ENCODE data around the gene PTPRN2. TPM values are rescaled to one million over a fixed set of nuclear protein-coding genes. Genes with fewer than 3 reads are reported as not detected.

PTPRN2 gene
- total and polyA plus RNA-seq, 4 experiments from 2014 or later: 1.7 to 2.6 (median 1.9) TPM

- Mint-ChIP-seq H3K27ac (peak overlapping the region in 1 of 7 donors; percentile 10), H3K4me3 (no peak overlapping the region), H3K4me1 (peaks cover 9 to 16% (median 10%) of the 10 kb centered on the region in 4 donors), H3K36me3 (no peaks in the 10 kb centered on the region), H3K9me3 (peaks cover 0 to 1% (median 0%) of the 10 kb centered on the region in 8 donors), H3K27me3 (no peaks in the 10 kb centered on the region)
- Histone ChIP-seq H3K9me3 (ENCODE audit: control insufficient read depth in 1 of 2, low read length in 2 of 2) (no peaks in the 10 kb centered on the region), H3K27me3 (ENCODE audit: insufficient read depth, low read length) (no peaks in the 10 kb centered on the region), H3K36me3 (ENCODE audit: insufficient read depth, low read length) (no peaks in the 10 kb centered on the region), H3K4me3 (ENCODE audit: low read length in 2 of 2) (no peak overlapping the region), H3K4me1 (ENCODE audit: insufficient read depth, low read length) (peaks cover 8% of the 10 kb centered on the region), H3K27ac (ENCODE audit: low read depth, low read length) (no peak overlapping the region)
- POLR2A ChIA-PET (ENCODE audit: partially characterized antibody): no interaction called here
- DNase-seq: no peak
- intact Hi-C loops (cut with micrococcal nuclease): no loop called here
- CTCF ChIA-PET (ENCODE audit: partially characterized antibody): no interaction called here
Measured at GRCh38 chr7:157657741-157658740, 929.6 kb downstream of the PTPRN2 start.

GRCh38 chr7:157656195-157656769, 931.3 kb downstream of the PTPRN2 start:
- no peak for DNase-seq
- H3K4me1 Mint-ChIP-seq: peaks cover 9 to 16% (median 10%) of the 10 kb centered on the region in 4 donors
- POLR2A ChIA-PET (ENCODE audit: partially characterized antibody): no interaction called here

DNA sequence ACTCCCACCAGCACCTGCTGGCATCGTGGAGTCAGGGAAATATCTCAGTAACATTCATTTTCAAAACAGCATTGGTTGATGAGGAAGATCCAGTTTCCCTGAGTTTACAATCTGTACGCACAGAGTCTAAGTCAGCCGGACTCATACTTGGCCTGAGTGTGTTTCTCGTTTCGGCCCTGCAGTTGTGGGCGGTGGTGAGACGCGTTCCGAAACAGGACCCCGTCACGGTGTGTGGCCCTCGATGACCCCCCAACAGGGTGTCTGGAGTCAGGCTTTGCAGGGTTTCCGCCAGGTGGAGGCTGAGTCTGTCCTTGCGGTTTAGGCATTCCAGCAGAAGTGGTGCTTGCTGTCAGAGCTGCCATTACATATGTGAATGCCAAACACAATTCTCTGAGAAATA, 933.3 kb downstream of the PTPRN2 start:
- no peaks in the 10 kb centered on the region for H3K27me3 ChIP-seq (ENCODE audit: insufficient read depth, low read length)
- Mint-ChIP-seq H3K9me3 (peaks cover 0 to 4% (median 0%) of the 10 kb centered on the region in 8 donors), H3K4me3 (no peak overlapping the region), H3K4me1 (peaks cover 0 to 5% (median 3%) of the 10 kb centered on the region in 4 donors), H3K27me3 (no peaks in the 10 kb centered on the region), H3K36me3 (no peaks in the 10 kb centered on the region), H3K27ac (no peak overlapping the region)
- no peaks in the 10 kb centered on the region for H3K9me3 ChIP-seq (ENCODE audit: control insufficient read depth in 1 of 2, low read length in 2 of 2)
- ChIA-PET CTCF (ENCODE audit: partially characterized antibody) (no interaction called here), POLR2A (ENCODE audit: partially characterized antibody) (no interaction called here)
- no peaks in the 10 kb centered on the region for H3K36me3 ChIP-seq (ENCODE audit: insufficient read depth, low read length)
- no peak overlapping the region for H3K4me3 ChIP-seq (ENCODE audit: low read length in 2 of 2)
- DNase-seq: no peak
- H3K27ac ChIP-seq (ENCODE audit: low read depth, low read length): no peak overlapping the region
- intact Hi-C loops (cut with micrococcal nuclease): no loop called here
- H3K4me1 ChIP-seq (ENCODE audit: insufficient read depth, low read length): no peaks in the 10 kb centered on the region

More at GRCh38 chr7:157656195-157656769, 931.3 kb downstream of the PTPRN2 start:
- CTCF ChIA-PET (ENCODE audit: partially characterized antibody): no interaction called here
- no peak overlapping the region for H3K27ac Mint-ChIP-seq
- no peak overlapping the region for H3K4me3 Mint-ChIP-seq
- H3K27ac ChIP-seq (ENCODE audit: low read depth, low read length): no peak overlapping the region
- H3K9me3 ChIP-seq (ENCODE audit: control insufficient read depth in 1 of 2, low read length in 2 of 2): no peaks in the 10 kb centered on the region
- intact Hi-C loops (cut with micrococcal nuclease): no loop called here
- H3K9me3 Mint-ChIP-seq: peaks cover 0 to 1% (median 0%) of the 10 kb centered on the region in 8 donors
- no peaks in the 10 kb centered on the region for H3K27me3 ChIP-seq (ENCODE audit: insufficient read depth, low read length)
- no peaks in the 10 kb centered on the region for H3K27me3 Mint-ChIP-seq
- H3K36me3 Mint-ChIP-seq: no peaks in the 10 kb centered on the region
- no peak overlapping the region for H3K4me3 ChIP-seq (ENCODE audit: low read length in 2 of 2)
- peaks cover 8% of the 10 kb centered on the region for H3K4me1 ChIP-seq (ENCODE audit: insufficient read depth, low read length)
- H3K36me3 ChIP-seq (ENCODE audit: insufficient read depth, low read length): no peaks in the 10 kb centered on the region

GRCh38 chr7:157653827-157654207, 933.8 kb downstream of the PTPRN2 start:
- H3K9me3 ChIP-seq (ENCODE audit: control insufficient read depth in 1 of 2, low read length in 2 of 2): no peaks in the 10 kb centered on the region
- no peaks in the 10 kb centered on the region for H3K27me3 Mint-ChIP-seq
- no peak for DNase-seq
- no peak overlapping the region for H3K4me3 Mint-ChIP-seq
- H3K4me3 ChIP-seq (ENCODE audit: low read length in 2 of 2): no peak overlapping the region
- no peaks in the 10 kb centered on the region for H3K36me3 ChIP-seq (ENCODE audit: insufficient read depth, low read length)
- no peak overlapping the region for H3K27ac Mint-ChIP-seq
- H3K4me1 Mint-ChIP-seq: peaks cover 0 to 5% (median 3%) of the 10 kb centered on the region in 4 donors
- intact Hi-C loops (cut with micrococcal nuclease): no loop called here
- no peaks in the 10 kb centered on the region for H3K36me3 Mint-ChIP-seq
- CTCF ChIA-PET (ENCODE audit: partially characterized antibody): no interaction called here
- POLR2A ChIA-PET (ENCODE audit: partially characterized antibody): no interaction called here
- H3K9me3 Mint-ChIP-seq: peaks cover 0 to 4% (median 0%) of the 10 kb centered on the region in 8 donors
- no peak overlapping the region for H3K27ac ChIP-seq (ENCODE audit: low read depth, low read length)
- no peaks in the 10 kb centered on the region for H3K27me3 ChIP-seq (ENCODE audit: insufficient read depth, low read length)
- no peaks in the 10 kb centered on the region for H3K4me1 ChIP-seq (ENCODE audit: insufficient read depth, low read length)

GRCh38 chr7:157652954-157653826, 934.4 kb downstream of the PTPRN2 start:
- no peak overlapping the region for H3K27ac Mint-ChIP-seq
- H3K9me3 ChIP-seq (ENCODE audit: control insufficient read depth in 1 of 2, low read length in 2 of 2): no peaks in the 10 kb centered on the region
- peaks cover 0 to 1% (median 0%) of the 10 kb centered on the region in 4 donors for H3K4me1 Mint-ChIP-seq
- DNase-seq: no peak
- CTCF ChIA-PET (ENCODE audit: partially characterized antibody): no interaction called here
- intact Hi-C loops (cut with micrococcal nuclease): no loop called here
- POLR2A ChIA-PET (ENCODE audit: partially characterized antibody): no interaction called here
- H3K9me3 Mint-ChIP-seq: peaks cover 0 to 4% (median 0%) of the 10 kb centered on the region in 8 donors
- H3K27me3 Mint-ChIP-seq: no peaks in the 10 kb centered on the region
- H3K36me3 ChIP-seq (ENCODE audit: insufficient read depth, low read length): no peaks in the 10 kb centered on the region
- H3K27ac ChIP-seq (ENCODE audit: low read depth, low read length): no peak overlapping the region
- no peak overlapping the region for H3K4me3 ChIP-seq (ENCODE audit: low read length in 2 of 2)
- no peaks in the 10 kb centered on the region for H3K36me3 Mint-ChIP-seq
- H3K4me1 ChIP-seq (ENCODE audit: insufficient read depth, low read length): no peaks in the 10 kb centered on the region
- H3K27me3 ChIP-seq (ENCODE audit: insufficient read depth, low read length): no peaks in the 10 kb centered on the region
- H3K4me3 Mint-ChIP-seq: no peak overlapping the region

- intact Hi-C loops (cut with micrococcal nuclease): no loop called here
- Mint-ChIP-seq H3K27me3 (no peaks in the 10 kb centered on the region), H3K36me3 (no peaks in the 10 kb centered on the region), H3K9me3 (peaks cover 0 to 4% (median 0%) of the 10 kb centered on the region in 8 donors), H3K4me1 (peaks cover 0 to 1% (median 0%) of the 10 kb centered on the region in 4 donors), H3K4me3 (no peak overlapping the region), H3K27ac (no peak overlapping the region)
- Histone ChIP-seq H3K4me1 (ENCODE audit: insufficient read depth, low read length) (no peaks in the 10 kb centered on the region), H3K27ac (ENCODE audit: low read depth, low read length) (no peak overlapping the region), H3K9me3 (ENCODE audit: control insufficient read depth in 1 of 2, low read length in 2 of 2) (no peaks in the 10 kb centered on the region), H3K36me3 (ENCODE audit: insufficient read depth, low read length) (no peaks in the 10 kb centered on the region), H3K27me3 (ENCODE audit: insufficient read depth, low read length) (no peaks in the 10 kb centered on the region), H3K4me3 (ENCODE audit: low read length in 2 of 2) (no peak overlapping the region)
- no peak for DNase-seq
- CTCF ChIA-PET (ENCODE audit: partially characterized antibody): no interaction called here
- POLR2A ChIA-PET (ENCODE audit: partially characterized antibody): no interaction called here
Measured at GRCh38 chr7:157652161-157652953, 935.3 kb downstream of the PTPRN2 start.

Measured in CD4-positive, alpha-beta memory T cell (primary cell).